Right hindlimb (tissue), 1 donor: Measurements from ENCODE around the gene EFNA5.
"Not testable (repeated sequence)": the region's sequence is repeated elsewhere in the genome, so short reads cannot be mapped to it uniquely, and the experiment has no call there.

Source experiments
- DNase-seq: peaks from one replicate; pipeline ENCODE4 v3.0.0-alpha.2; 2018

The EFNA5 gene

GRCh38 chr5:107352576-107352975, 318.2 kb downstream of the EFNA5 start:
- DNase-seq = no peak

GRCh38 chr5:107346580-107346979, 324.2 kb downstream of the EFNA5 start:
- not testable (repeated sequence) for DNase-seq

- no peak for DNase-seq
These were observed 328.4 kb downstream of the EFNA5 start for GRCh38 chr5:107342371-107342770.

GRCh38 chr5:107341376-107342084, 329.2 kb downstream of the EFNA5 start:
- DNase-seq = no peak

GRCh38 chr5:107340631-107341030, 330.1 kb downstream of the EFNA5 start:
- no peak for DNase-seq

GRCh38 chr5:107338335-107338734, 332.4 kb downstream of the EFNA5 start:
- no peak for DNase-seq

- no peak for DNase-seq
These were observed 333.5 kb downstream of the EFNA5 start for GRCh38 chr5:107337281-107337680.

GRCh38 chr5:107331882-107332281, 338.9 kb downstream of the EFNA5 start:
- no peak for DNase-seq

- no peak for DNase-seq
These were observed 339.4 kb downstream of the EFNA5 start for GRCh38 chr5:107331312-107331711.

- DNase-seq = no peak
These were observed 339.8 kb downstream of the EFNA5 start for GRCh38 chr5:107330903-107331302.

- no peak for DNase-seq
These were observed 340.9 kb downstream of the EFNA5 start for GRCh38 chr5:107329850-107330249.
